GM21737 (cell line): ENCODE measurements around the gene ERCC5.

Experiments
- ATAC-seq: cut with Tn5 transposase; IDR thresholded peaks from one replicate; pipeline ENCODE4 v1.9.1; 2021; ENCODE audit warnings: mild to moderate bottlenecking, moderate library complexity; ENCODE audit not compliant: unreplicated experiment

ERCC5 gene

DNA sequence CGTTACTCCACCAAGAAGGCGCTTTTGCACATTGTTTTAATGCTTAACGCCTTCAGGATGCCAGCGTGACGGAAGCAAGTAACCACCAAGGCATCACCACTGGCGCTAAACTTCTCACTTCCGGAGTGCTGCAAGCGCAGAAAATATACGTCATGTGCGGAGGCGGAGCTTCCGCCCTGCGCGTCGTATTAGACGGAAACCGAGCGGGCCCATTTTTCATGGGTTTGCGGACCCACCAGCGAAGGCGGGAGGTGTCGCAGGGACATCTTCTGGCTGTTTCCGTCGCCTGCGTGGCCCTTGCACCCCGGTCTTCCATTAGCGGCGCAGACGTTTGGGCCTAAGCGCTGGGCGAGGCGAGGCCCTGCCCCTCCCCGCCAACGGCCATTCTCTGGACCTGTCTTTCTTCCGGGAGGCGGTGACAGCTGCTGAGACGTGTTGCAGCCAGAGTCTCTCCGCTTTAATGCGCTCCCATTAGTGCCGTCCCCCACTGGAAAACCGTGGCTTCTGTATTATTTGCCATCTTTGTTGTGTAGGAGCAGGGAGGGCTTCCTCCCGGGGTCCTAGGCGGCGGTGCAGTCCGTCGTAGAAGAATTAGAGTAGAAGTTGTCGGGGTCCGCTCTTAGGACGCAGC lies at the start of gene ERCC5:
TSS of gene ERCC5 (plus strand) at position 403 of the 631 bp plus-strand sequence. CDS start 235 bp downstream, outside the sequence.
- ATAC-seq: peak; percentile 83

- peak; percentile 91 for ATAC-seq
These were observed 47.0 kb upstream of the ERCC5 start, which contains the start of the genes BIVM and POGLUT2 for GRCh38 chr13:102798581-102799425. Gene BIVM (plus strand): TSS chr13:102799119. CDS start chr13:102807268, 8,149 bp downstream. Gene POGLUT2 (minus strand): TSS chr13:102798976. CDS start chr13:102798670, 306 bp downstream.

- ATAC-seq: no peak
These were observed 46.2 kb upstream of the ERCC5 start for GRCh38 chr13:102799426-102800144.

- peak; percentile 79 for ATAC-seq
These were observed 45.4 kb upstream of the ERCC5 start for GRCh38 chr13:102800145-102801041.

GRCh38 chr13:102805680-102806079 lies 40.2 kb upstream of the ERCC5 start:
- ATAC-seq: no peak

DNA sequence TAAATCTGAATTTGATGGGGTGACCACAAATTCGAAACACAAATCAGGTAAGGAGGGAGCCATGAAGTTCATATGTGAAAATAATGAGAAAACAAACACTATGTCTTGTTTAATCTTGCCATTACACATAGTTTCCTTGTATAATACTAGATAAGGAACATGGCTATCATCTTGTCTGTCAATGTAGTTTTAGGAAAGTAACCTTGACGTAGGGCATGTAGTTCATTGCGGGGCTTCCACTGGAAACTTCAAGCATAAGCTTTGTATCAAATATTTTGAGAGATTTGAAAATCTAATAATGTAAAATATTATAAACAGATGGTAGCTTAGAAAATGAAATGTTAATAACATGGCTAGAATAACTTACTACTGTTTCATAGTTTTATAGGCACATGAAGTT lies 38.1 kb upstream of the ERCC5 start:
- ATAC-seq: no peak

DNA sequence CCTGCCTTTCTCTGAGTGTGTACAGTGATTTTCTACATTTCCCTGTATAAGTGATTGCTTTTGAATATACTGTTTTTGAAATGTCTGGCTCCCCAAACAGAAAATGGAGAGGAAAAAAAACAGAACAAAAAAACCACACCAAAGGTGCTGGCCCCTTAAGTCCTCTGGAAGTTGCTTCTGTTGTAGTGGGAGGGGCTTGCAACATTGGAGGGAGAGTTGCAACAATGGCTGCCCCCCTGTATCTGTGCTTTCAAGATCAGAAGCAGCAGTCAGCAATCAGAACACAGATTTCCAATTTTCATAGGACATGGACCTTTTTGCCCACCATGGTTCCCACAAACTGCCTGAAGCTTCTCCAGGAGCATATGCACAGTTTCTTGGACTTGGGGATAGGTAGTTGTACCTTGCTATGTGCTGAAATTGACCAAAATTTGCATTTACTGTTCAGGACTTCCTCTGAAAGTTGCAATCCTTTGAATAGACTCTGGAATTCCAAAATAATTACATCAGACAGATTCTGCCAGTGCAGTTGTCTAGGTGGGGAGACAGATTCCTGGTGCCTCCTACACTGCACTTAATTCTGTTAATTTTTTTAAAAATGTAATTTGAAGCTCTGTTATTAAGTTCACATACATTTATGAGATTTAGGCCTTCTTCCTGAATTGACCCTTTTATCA lies 33.1 kb upstream of the ERCC5 start:
- no peak for ATAC-seq

- no peak for ATAC-seq
These were observed 31.7 kb upstream of the ERCC5 start for GRCh38 chr13:102814025-102814607.

GRCh38 chr13:102814793-102815192 lies 31.0 kb upstream of the ERCC5 start:
- ATAC-seq: no peak

- ATAC-seq: no peak
These were observed 30.0 kb upstream of the ERCC5 start for GRCh38 chr13:102815788-102816187.

GRCh38 chr13:102816708-102817107 lies 29.1 kb upstream of the ERCC5 start:
- ATAC-seq: no peak

DNA sequence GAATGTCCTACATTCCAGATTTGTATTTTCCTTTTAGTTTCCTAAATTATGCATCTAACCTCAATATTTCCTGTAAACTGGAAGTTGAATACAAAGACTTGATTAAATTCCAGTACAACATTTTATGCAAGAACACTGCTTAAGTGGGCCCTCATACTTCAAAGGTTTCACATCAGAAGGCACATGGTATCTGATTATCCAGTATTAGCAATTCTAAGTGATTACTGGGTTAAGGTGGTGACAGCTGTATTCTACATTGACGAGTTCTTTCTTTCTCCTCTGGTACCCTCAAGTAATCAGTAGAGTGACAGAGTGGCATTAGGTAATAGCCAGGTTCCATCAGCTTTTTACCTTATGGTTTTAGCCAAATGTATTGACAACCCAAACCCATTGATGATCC lies 28.6 kb upstream of the ERCC5 start:
- ATAC-seq: no peak

- no peak for ATAC-seq
These were observed 27.9 kb upstream of the ERCC5 start for GRCh38 chr13:102817907-102818306.

GRCh38 chr13:102825400-102825799 lies 20.4 kb upstream of the ERCC5 start:
- ATAC-seq: no peak

DNA sequence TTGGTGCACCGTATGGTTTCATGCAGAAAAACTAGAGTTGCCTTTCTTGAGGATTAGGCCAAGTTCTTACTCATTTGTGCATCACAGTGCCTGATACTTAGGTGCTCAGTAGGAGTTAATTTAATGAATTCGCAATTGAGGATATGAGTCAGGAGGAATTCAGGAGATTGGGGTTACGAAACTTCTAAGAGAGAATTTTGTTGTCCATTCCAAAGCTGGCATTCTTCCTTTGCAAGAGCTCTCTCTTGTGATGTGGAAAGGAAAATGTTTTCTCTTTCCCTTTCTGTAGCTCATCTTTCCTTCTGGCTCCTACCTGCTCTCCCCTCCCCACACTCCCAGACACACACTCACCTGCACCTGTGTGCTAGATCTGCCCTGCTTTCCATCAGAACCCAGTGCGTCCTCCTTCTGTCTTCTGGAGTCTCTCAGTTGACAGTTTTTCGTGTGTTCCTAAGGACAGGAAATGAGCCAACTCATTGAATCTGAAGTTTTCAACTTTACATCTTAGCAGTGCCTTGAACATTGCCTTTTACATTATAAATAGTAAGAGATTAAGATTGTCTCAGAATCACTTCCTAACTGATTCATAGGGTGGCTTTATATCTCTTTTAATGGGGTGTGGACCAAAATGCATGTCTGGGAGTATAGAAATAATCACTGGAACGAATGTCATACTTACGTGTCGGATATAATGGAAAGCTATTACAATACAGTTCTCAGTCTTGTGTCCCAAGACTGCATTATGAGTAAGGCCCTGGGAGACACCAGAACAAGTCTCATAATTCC lies 19.7 kb upstream of the ERCC5 start:
- ATAC-seq: no peak

GRCh38 chr13:102830646-102831045 lies 15.2 kb upstream of the ERCC5 start:
- ATAC-seq: no peak

- ATAC-seq: no peak
These were observed 9.4 kb upstream of the ERCC5 start for GRCh38 chr13:102836471-102836870.

DNA sequence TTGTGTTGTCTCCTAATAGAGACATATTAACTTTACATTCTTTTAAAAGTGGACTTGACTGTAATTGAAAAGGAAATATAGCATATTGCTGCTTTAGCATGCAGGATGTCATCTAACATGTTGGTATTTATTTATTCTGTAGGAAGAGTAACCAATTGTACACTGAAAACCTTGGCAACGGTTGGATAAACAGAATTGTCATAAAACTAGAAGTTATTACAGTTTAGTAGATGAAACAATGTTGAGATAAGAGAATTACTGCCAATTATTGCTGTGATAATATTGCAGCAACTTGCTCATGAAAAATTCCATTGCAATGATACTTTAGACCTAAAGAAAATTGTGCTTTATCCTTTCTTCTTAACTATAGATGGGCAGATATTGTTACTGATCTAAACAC lies 7.6 kb upstream of the ERCC5 start:
- no peak for ATAC-seq

- no peak for ATAC-seq
These were observed 6.8 kb upstream of the ERCC5 start for GRCh38 chr13:102838982-102839381.
